ENCODE results near the gene MAGT1.

Gene MAGT1

GRCh38 chrX:77793946-77794345 is 101.3 kb downstream of the MAGT1 start:
- no peak for ATAC-seq
- TF ChIP-seq RARB (CRISPR knock-in tag; IDR thresholded peaks at IDR 0.05), result no peak
- no peak for TF ChIP-seq ZNF70 (CRISPR knock-in tag; IDR thresholded peaks at IDR 0.05)
- TF ChIP-seq, protein P1, sequence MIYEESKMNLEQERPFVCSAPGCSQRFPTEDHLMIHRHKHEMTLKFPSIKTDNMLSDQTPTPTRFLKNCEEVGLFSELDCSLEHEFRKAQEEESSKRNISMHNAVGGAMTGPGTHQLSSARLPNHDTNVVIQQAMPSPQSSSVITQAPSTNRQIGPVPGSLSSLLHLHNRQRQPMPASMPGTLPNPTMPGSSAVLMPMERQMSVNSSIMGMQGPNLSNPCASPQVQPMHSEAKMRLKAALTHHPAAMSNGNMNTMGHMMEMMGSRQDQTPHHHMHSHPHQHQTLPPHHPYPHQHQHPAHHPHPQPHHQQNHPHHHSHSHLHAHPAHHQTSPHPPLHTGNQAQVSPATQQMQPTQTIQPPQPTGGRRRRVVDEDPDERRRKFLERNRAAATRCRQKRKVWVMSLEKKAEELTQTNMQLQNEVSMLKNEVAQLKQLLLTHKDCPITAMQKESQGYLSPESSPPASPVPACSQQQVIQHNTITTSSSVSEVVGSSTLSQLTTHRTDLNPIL (CRISPR knock-in tag; IDR thresholded peaks at IDR 0.05; ENCODE audit: low read depth), result no peak
- TF ChIP-seq TCF4 (CRISPR knock-in tag; IDR thresholded peaks at IDR 0.05; ENCODE audit: borderline replicate concordance), result no peak
- TF ChIP-seq ZC3H10 (CRISPR knock-in tag; IDR thresholded peaks at IDR 0.05), result no peak
- TF ChIP-seq SNAI2 (CRISPR knock-in tag; IDR thresholded peaks at IDR 0.05), result no peak
- TF ChIP-seq TOX (CRISPR knock-in tag; IDR thresholded peaks at IDR 0.05; ENCODE audit: borderline replicate concordance), result no peak
- no peak for TF ChIP-seq ZFP3 (CRISPR knock-in tag; IDR thresholded peaks at IDR 0.05)
- no peak for TF ChIP-seq ARNTL (CRISPR knock-in tag; IDR thresholded peaks at IDR 0.05; ENCODE audit: borderline replicate concordance, low read depth)
- TF ChIP-seq ZNF8 (CRISPR knock-in tag; IDR thresholded peaks at IDR 0.05), result no peak
- TF ChIP-seq CSDC2 (CRISPR knock-in tag; IDR thresholded peaks at IDR 0.05), result no peak
- no peak for TF ChIP-seq ISL1 (CRISPR knock-in tag; IDR thresholded peaks at IDR 0.05)
- TF ChIP-seq GLIS3 (CRISPR knock-in tag; IDR thresholded peaks at IDR 0.05), result no peak
- no peak for TF ChIP-seq ESRRG (CRISPR knock-in tag; IDR thresholded peaks at IDR 0.05)
- no peak for TF ChIP-seq OSR1 (CRISPR knock-in tag; IDR thresholded peaks at IDR 0.05)

DNA sequence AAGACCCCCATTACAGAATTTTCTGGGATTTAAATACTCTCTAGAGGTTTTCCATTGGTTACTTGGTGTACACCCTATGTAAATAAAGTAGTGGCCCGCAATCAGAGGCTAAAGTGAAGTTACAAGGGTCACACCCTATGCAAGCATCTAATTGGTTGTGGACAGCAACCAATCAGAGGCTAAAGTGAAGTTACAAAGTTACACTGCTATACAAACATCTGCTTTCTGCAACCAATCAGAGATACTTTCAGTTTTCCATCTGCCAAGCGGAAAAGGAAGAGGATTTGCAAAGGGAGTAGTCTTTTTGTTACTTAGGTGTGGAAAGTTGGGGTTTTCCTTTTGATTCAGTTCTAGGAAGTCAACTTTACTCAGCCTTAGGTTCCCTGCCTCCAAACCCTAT is 107.2 kb downstream of the MAGT1 start:
- no peak for TF ChIP-seq ESRRG (CRISPR knock-in tag; IDR thresholded peaks at IDR 0.05)
- no peak for TF ChIP-seq ZNF8 (CRISPR knock-in tag; IDR thresholded peaks at IDR 0.05)
- no peak for TF ChIP-seq OSR1 (CRISPR knock-in tag; IDR thresholded peaks at IDR 0.05)
- TF ChIP-seq TCF4 (CRISPR knock-in tag; IDR thresholded peaks at IDR 0.05; ENCODE audit: borderline replicate concordance), result no peak
- TF ChIP-seq ZC3H10 (CRISPR knock-in tag; IDR thresholded peaks at IDR 0.05), result no peak
- TF ChIP-seq CSRNP3 (CRISPR knock-in tag; IDR thresholded peaks at IDR 0.05), result no peak
- TF ChIP-seq ISL1 (CRISPR knock-in tag; IDR thresholded peaks at IDR 0.05), result no peak
- no peak for TF ChIP-seq CSDC2 (CRISPR knock-in tag; IDR thresholded peaks at IDR 0.05)
- ATAC-seq, result peak; percentile 70

DNA sequence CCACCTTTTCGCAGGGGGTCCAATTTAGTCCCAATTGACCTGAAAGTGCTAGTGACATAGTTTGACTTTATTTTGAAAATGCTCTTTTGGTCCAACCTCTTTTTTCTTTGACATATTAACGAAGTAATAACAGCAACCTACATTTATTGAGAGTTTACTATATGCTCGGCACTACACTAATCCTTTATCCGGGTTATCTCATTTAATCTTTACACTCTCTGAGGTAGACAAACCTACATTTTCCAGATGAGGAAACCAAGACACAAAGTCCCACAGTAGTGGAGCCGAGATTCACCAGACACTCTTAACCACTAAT is 108.9 kb downstream of the MAGT1 start:
- ATAC-seq, result peak; percentile 23
- TF ChIP-seq OSR1 (CRISPR knock-in tag; IDR thresholded peaks at IDR 0.05) (no peak), ISL1 (CRISPR knock-in tag; IDR thresholded peaks at IDR 0.05) (no peak), ZNF565 (CRISPR knock-in tag; conservative IDR thresholded peaks at IDR 0.05; ENCODE audit: low read depth) (no peak), ZFP3 (CRISPR knock-in tag; IDR thresholded peaks at IDR 0.05) (no peak), TSHZ2 (CRISPR knock-in tag; IDR thresholded peaks at IDR 0.05) (0 out of 2 replicates have a peak, but pooled peaks have one; percentile 8), ARNTL (CRISPR knock-in tag; IDR thresholded peaks at IDR 0.05; ENCODE audit: borderline replicate concordance, low read depth) (no peak)

GRCh38 chrX:77785486-77786364 is 109.5 kb downstream of the MAGT1 start, which contains the start of gene ATRX:
ATRX (minus strand) TSS chrX:77786216; CDS start chrX:77786001, 215 bp downstream.
- ATAC-seq, result peak; percentile 97

More at GRCh38 chrX:77785486-77786364, 109.5 kb downstream of the MAGT1 start, which contains the start of gene ATRX:
- TF ChIP-seq ESRRG (CRISPR knock-in tag; IDR thresholded peaks at IDR 0.05) (0 out of 2 replicates have a peak, but pooled peaks have one; percentile 53), CSDC2 (CRISPR knock-in tag; IDR thresholded peaks at IDR 0.05) (no peak), TSHZ2 (CRISPR knock-in tag; IDR thresholded peaks at IDR 0.05) (peak; percentile 10; the same call in 1 of the 2 replicates), CSRNP3 (CRISPR knock-in tag; IDR thresholded peaks at IDR 0.05) (no peak)
- TF ChIP-seq, protein P1 (CRISPR knock-in tag; IDR thresholded peaks at IDR 0.05; ENCODE audit: low read depth), result no peak
